Measurements from ENCODE around the gene SELENOI. TPM values are rescaled to one million over a fixed set of nuclear protein-coding genes. Genes with fewer than 3 reads are reported as not detected.

SELENOI gene
- total RNA-seq, 2 donors from 2014 or later: 10.4 to 31.3 TPM

GRCh38 chr2:26387189-26387588, 41.2 kb downstream of the SELENOI start:
- H3K36me3 ChIP-seq (replicated peaks in 1 of 2; ENCODE audit: insufficient read depth in 1 of 2, low read depth in 2 of 2): peaks cover 0 to 7% of the 10 kb centered on the region in 2 donors
- H3K4me3 ChIP-seq: no peak overlapping the region
- no peaks in the 10 kb centered on the region for H3K9me3 ChIP-seq
- H3K27ac ChIP-seq: no peak overlapping the region
- H3K27me3 ChIP-seq: no peaks in the 10 kb centered on the region
- no peaks in the 10 kb centered on the region for H3K4me1 ChIP-seq
- WGBS, 2 donors: 90 to 95% methylated on average over 4 of the region's 4 CpGs
- DNase-seq: no peak
- TF ChIP-seq POLR2A (IDR thresholded peaks at IDR 0.05) (no peak), CTCF (IDR thresholded peaks at IDR 0.05) (no peak)
- no peak for ATAC-seq
- intact Hi-C loops (cut with DNase I): no loop called here

GRCh38 chr2:26394694-26395093, 48.8 kb downstream of the SELENOI start:
- no peak overlapping the region for H3K4me3 ChIP-seq
- no peaks in the 10 kb centered on the region for H3K36me3 ChIP-seq (replicated peaks in 1 of 2; ENCODE audit: insufficient read depth in 1 of 2, low read depth in 2 of 2)
- no peak for ATAC-seq
- 66 to 71% methylated on average over 4 of the region's 4 CpGs for WGBS, 2 donors
- no peak for DNase-seq
- H3K9me3 ChIP-seq: no peaks in the 10 kb centered on the region
- no peak for TF ChIP-seq CTCF (IDR thresholded peaks at IDR 0.05)
- TF ChIP-seq POLR2A (IDR thresholded peaks at IDR 0.05): no peak
- H3K27ac ChIP-seq: no peak overlapping the region
- H3K27me3 ChIP-seq: no peaks in the 10 kb centered on the region
- no peaks in the 10 kb centered on the region for H3K4me1 ChIP-seq
- intact Hi-C loops (cut with DNase I): no loop called here

GRCh38 chr2:26395394-26395793, 49.5 kb downstream of the SELENOI start:
- WGBS, 2 donors: 59 to 83% methylated on average over 4 of the region's 4 CpGs
- H3K4me3 ChIP-seq: no peak overlapping the region
- H3K27me3 ChIP-seq: no peaks in the 10 kb centered on the region
- H3K36me3 ChIP-seq (replicated peaks in 1 of 2; ENCODE audit: insufficient read depth in 1 of 2, low read depth in 2 of 2): no peaks in the 10 kb centered on the region
- no peak for ATAC-seq
- intact Hi-C loops (cut with DNase I): no loop called here
- H3K9me3 ChIP-seq: no peaks in the 10 kb centered on the region
- no peaks in the 10 kb centered on the region for H3K4me1 ChIP-seq
- TF ChIP-seq POLR2A (IDR thresholded peaks at IDR 0.05) (no peak), CTCF (IDR thresholded peaks at IDR 0.05) (no peak)
- no peak for DNase-seq
- H3K27ac ChIP-seq: no peak overlapping the region

GRCh38 chr2:26396734-26397298, 50.9 kb downstream of the SELENOI start:
- H3K9me3 ChIP-seq: no peaks in the 10 kb centered on the region
- TF ChIP-seq POLR2A (IDR thresholded peaks at IDR 0.05) (no peak), CTCF (IDR thresholded peaks at IDR 0.05) (no peak)
- H3K4me1 ChIP-seq: no peaks in the 10 kb centered on the region
- no peaks in the 10 kb centered on the region for H3K36me3 ChIP-seq (replicated peaks in 1 of 2; ENCODE audit: insufficient read depth in 1 of 2, low read depth in 2 of 2)
- H3K27ac ChIP-seq: no peak overlapping the region
- H3K4me3 ChIP-seq: no peak overlapping the region
- intact Hi-C loops (cut with DNase I): no loop called here
- WGBS, 2 donors: 93 to 94% methylated on average over 5 of the region's 5 CpGs
- H3K27me3 ChIP-seq: no peaks in the 10 kb centered on the region
- ATAC-seq (no peak), DNase-seq (no peak)

- WGBS, 2 donors: 43 to 59% methylated on average over 4 of the region's 4 CpGs
- no peak for DNase-seq
- no peak for ATAC-seq
- TF ChIP-seq CTCF (IDR thresholded peaks at IDR 0.05) (no peak), POLR2A (IDR thresholded peaks at IDR 0.05) (no peak)
- intact Hi-C loops (cut with DNase I): no loop called here
- no peaks in the 10 kb centered on the region for H3K27me3 ChIP-seq
- no peaks in the 10 kb centered on the region for H3K36me3 ChIP-seq (replicated peaks in 1 of 2; ENCODE audit: insufficient read depth in 1 of 2, low read depth in 2 of 2)
- no peaks in the 10 kb centered on the region for H3K4me1 ChIP-seq
- no peaks in the 10 kb centered on the region for H3K9me3 ChIP-seq
- no peak overlapping the region for H3K27ac ChIP-seq
- no peak overlapping the region for H3K4me3 ChIP-seq
Observed at GRCh38 chr2:26399771-26400376, 53.9 kb downstream of the SELENOI start.

Data from body of pancreas (tissue), 4 donors.